A204.1 (cell line): ENCODE measurements around the gene GNB2.
"Not testable (repeated sequence)": the region's sequence is repeated elsewhere in the genome, so short reads cannot be mapped to it uniquely, and the experiment has no call there.

Experiments used
- FAIRE-seq: peaks from 2 replicates; lab custom pipeline; 2012; peaks lifted over from hg19 to GRCh38; lab: Jason Lieb, UNC

The GNB2 gene

GRCh38 chr7:100696123-100696521 is 22.6 kb downstream of the GNB2 start:
- no peak for FAIRE-seq

- FAIRE-seq = no peak
These were observed 25.5 kb downstream of the GNB2 start for GRCh38 chr7:100699018-100699417.

DNA sequence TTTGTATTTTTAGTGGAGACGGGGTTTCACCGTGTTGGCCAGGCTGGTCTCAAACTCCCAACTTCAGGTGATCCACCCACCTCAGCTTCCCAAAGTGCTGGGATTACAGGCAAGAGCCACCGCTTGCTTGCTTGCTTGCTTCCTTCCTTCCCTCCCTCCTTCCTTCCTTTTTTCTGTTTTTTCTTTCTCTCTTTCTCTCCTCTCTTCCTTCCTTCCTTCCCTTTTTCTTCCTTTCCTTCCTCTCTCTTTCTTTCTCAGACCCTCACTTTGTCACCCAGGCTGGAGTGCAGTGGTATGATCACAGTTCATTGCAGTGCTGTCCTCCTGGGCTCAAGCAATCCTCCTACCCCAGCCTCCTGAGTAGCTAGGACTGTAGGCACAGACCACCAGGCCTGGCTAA is 27.5 kb downstream of the GNB2 start:
- FAIRE-seq = not testable (repeated sequence)

DNA sequence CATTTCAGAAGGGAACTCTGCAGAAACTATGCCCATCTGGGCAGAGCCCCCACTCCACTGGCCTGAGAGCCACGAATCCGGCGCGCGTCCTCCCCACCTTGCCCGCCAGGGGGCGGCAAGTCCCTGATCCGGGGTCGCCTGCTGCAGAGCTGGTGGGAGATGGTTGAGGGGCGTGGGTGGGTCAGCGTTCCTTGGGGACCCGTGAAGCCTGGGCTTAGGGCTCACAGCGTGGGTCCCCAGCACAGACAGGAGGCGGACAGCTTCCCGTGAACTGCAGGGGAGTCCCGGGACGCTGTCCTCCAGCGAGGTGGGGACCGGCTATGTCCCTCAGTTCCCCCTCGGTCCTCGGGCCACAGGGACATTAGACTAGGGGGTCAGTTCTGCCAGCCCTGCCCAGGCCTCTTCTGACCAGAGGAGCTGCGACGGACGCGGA is 31.8 kb downstream of the GNB2 start:
- FAIRE-seq = no peak

- peak; percentile 97 for FAIRE-seq
These were observed 32.5 kb downstream of the GNB2 start, which contains the start of gene POP7 for GRCh38 chr7:100705753-100706671. Gene POP7, plus strand, starts transcription at chr7:100706121. Its CDS starts 710 bp downstream, at chr7:100706831.

- no peak for FAIRE-seq
These were observed 33.3 kb downstream of the GNB2 start for GRCh38 chr7:100706672-100707311.

DNA sequence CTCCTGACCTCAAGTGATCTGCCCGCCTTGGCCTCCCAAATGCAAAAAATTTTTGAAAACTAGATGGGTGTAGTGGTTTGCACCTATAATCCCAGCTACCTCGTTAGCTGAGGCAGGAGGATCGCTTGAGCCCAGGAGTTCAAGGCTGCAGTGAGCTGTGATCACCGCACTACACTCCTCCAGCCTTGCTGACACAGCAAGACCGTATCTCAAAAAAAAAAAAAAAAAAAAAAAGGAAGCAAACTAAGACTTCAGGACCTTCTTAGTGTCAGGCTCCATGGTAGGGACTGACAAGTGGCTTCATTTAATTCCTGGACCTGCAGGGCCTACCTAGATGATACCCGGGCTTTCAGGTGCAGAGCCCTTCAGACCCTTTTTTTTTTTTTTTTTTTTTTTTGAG is 34.9 kb downstream of the GNB2 start:
- FAIRE-seq = no peak

- no peak for FAIRE-seq
These were observed 36.9 kb downstream of the GNB2 start for GRCh38 chr7:100710452-100710851.

DNA sequence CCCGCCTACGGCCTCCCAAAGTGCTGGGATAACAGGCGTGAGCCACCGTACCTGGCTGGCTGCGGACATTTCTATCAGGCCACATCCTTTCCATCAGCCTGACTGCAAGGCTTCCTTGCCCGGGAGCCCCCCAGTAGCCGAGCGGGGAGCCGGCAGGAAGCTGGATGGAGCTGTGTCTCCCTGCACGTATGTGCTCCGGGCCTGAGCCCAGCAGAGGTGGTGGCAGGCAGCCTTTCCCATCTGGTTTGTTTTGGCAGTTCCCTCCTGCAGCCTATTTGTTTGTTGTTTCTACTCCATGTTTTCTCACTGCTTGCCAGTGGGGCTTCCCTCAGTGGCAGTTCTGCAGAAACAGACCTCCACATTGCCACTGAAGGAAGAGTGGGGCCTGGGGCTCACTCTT is 37.8 kb downstream of the GNB2 start:
- FAIRE-seq = no peak

DNA sequence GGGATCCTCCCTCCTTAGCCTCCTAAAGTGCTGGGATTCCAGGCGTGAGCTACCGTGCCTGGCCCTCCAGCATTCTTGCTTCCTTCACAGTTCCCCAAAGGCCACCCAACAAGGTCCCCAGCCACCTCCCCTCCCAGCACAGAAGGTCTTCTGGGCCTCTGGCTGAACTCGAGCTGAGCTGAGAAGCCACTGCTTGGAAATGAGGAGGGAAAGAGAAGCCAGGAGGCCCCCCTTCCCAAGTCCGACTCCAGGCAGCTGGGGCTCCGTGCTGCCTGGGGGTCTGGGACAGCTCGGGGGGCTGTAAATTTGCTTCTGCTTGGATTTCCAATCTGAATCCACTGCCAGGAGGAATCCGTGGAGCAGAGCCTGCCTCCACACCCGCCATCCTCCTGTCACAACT is 41.2 kb downstream of the GNB2 start:
- FAIRE-seq = no peak

GRCh38 chr7:100717073-100717472 is 43.5 kb downstream of the GNB2 start:
- not testable (repeated sequence) for FAIRE-seq

DNA sequence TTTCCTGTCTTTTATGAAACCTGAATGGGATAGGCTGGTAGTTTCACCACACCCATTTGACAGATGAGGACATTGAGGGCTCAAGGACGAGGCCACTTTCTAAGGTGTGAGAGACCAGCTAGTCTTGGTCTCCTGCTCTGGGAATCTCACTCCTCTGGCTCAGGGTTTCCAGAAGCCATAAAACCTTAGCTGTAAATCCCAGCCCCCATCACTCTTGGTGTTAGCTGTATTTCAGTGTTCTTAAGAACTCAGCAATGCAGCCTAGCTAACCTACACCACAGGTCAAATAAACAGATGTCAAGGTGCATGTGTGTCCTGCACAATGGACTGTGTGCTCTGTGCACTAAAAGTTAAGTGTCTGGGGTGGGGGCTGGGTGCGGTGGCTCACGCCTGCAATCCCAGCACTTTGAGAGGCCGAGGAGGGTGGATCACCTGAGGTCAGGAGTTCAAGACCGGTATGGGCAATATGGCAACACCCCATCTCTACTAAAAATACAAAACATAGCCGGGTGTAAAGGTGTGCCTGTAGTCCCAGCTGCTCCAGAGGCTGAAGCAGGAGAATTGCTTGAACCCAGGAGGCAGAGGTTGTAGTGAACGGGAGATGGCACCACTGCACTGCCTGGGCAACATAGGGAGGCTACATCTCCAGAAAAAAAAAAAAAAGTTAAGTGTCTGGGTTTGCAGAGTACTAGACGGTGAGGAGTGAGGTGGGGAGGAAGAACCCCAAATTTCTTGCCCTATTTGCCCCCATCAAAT is 46.2 kb downstream of the GNB2 start:
- no peak for FAIRE-seq

GRCh38 chr7:100720279-100720670 is 46.7 kb downstream of the GNB2 start, which contains the start of gene EPO:
Gene EPO, plus strand, starts transcription at chr7:100720468. Its CDS starts 513 bp downstream, at chr7:100720981.
- no peak for FAIRE-seq

GRCh38 chr7:100720671-100721504 is 47.3 kb downstream of the GNB2 start:
- no peak for FAIRE-seq

GRCh38 chr7:100721505-100721812 is 47.9 kb downstream of the GNB2 start:
- FAIRE-seq = no peak

- FAIRE-seq = no peak
These were observed 49.1 kb downstream of the GNB2 start for GRCh38 chr7:100722480-100723212.

- FAIRE-seq = no peak
These were observed 50.3 kb downstream of the GNB2 start for GRCh38 chr7:100723732-100724275.

- not testable (repeated sequence) for FAIRE-seq
These were observed 50.8 kb downstream of the GNB2 start for GRCh38 chr7:100724364-100724763.

GRCh38 chr7:100726996-100727761 is 53.6 kb downstream of the GNB2 start:
- no peak for FAIRE-seq

DNA sequence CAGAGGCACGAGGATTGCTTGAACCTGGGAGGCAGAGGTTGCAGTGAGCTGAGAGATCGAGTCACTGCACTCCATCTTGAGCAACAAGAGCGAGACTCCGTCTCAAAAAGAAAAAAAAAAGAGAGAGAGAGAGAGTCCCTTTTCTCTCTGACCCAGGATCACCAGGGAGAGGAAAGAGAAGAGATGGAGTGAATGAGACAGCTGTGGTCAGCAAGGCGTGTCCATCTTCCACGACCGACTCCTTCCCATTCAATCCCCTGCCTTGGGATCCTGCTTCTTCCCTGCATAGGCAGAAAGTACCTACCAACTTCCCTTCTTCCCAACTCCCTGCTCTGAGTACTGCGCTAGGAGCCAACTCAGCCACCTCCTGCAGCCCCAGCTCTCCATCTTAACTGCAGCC is 54.7 kb downstream of the GNB2 start:
- FAIRE-seq = no peak
